ENCODE data around the gene ELOF1. TPM values are rescaled to one million over a fixed set of nuclear protein-coding genes. Genes with fewer than 3 reads are reported as not detected.
"Not testable (repeated sequence)": the region's sequence is repeated elsewhere in the genome, so short reads cannot be mapped to it uniquely, and the experiment has no call there.

The ELOF1 gene
- total RNA-seq, 1 experiment from 2014 or later = 36.5 TPM

- H3K4me1 Mint-ChIP-seq (ENCODE audit: low read depth, unreplicated experiment) = no peaks in the 10 kb centered on the region
- no peak overlapping the region for H3K27ac Mint-ChIP-seq (ENCODE audit: unreplicated experiment)
- H3K4me3 Mint-ChIP-seq (ENCODE audit: low read depth, unreplicated experiment) = no peak overlapping the region
- BruUV-seq (replicated peaks) = no TSS peak
- TF ChIP-seq CTCF (IDR thresholded peaks at IDR 0.05; ENCODE audit: unreplicated experiment) = no peak
- no peaks in the 10 kb centered on the region for H3K36me3 Mint-ChIP-seq (ENCODE audit: insufficient read depth, unreplicated experiment)
- no peaks in the 10 kb centered on the region for H3K27me3 Mint-ChIP-seq (ENCODE audit: unreplicated experiment)
- CTCF ChIA-PET = no interaction called here
- DNase-seq = no peak
- intact Hi-C loops (cut with micrococcal nuclease; ENCODE audit: unreplicated experiment) = no loop called here
- no peaks in the 10 kb centered on the region for H3K9me3 Mint-ChIP-seq (ENCODE audit: low read depth, unreplicated experiment)
These were observed 15.7 kb upstream of the ELOF1 start for GRCh38 chr19:11574689-11575088.

- H3K36me3 Mint-ChIP-seq (ENCODE audit: insufficient read depth, unreplicated experiment); H3K4me3 Mint-ChIP-seq (ENCODE audit: low read depth, unreplicated experiment); H3K27ac Mint-ChIP-seq (ENCODE audit: unreplicated experiment); BruUV-seq (replicated peaks); H3K9me3 Mint-ChIP-seq (ENCODE audit: low read depth, unreplicated experiment); CTCF ChIA-PET; intact Hi-C loops (cut with micrococcal nuclease; ENCODE audit: unreplicated experiment); H3K27me3 Mint-ChIP-seq (ENCODE audit: unreplicated experiment); DNase-seq; H3K4me1 Mint-ChIP-seq (ENCODE audit: low read depth, unreplicated experiment): not testable (repeated sequence)
These were observed 14.7 kb upstream of the ELOF1 start for GRCh38 chr19:11573763-11574162.

- H3K27me3 Mint-ChIP-seq (ENCODE audit: unreplicated experiment); H3K27ac Mint-ChIP-seq (ENCODE audit: unreplicated experiment); H3K4me1 Mint-ChIP-seq (ENCODE audit: low read depth, unreplicated experiment); H3K36me3 Mint-ChIP-seq (ENCODE audit: insufficient read depth, unreplicated experiment); intact Hi-C loops (cut with micrococcal nuclease; ENCODE audit: unreplicated experiment); H3K4me3 Mint-ChIP-seq (ENCODE audit: low read depth, unreplicated experiment); BruUV-seq (replicated peaks); DNase-seq; H3K9me3 Mint-ChIP-seq (ENCODE audit: low read depth, unreplicated experiment): not testable (repeated sequence)
- CTCF ChIA-PET = interaction anchor here (0.6 kb wide), 1 partner anchor 152 kb away, joined by 4 read pairs; no protein-coding TSS in a partner anchor
These were observed 14.3 kb upstream of the ELOF1 start for GRCh38 chr19:11573354-11573753.

- CTCF ChIA-PET = no interaction called here
- Mint-ChIP-seq H3K9me3 (ENCODE audit: low read depth, unreplicated experiment) (no peaks in the 10 kb centered on the region), H3K27ac (ENCODE audit: unreplicated experiment) (no peak overlapping the region), H3K4me1 (ENCODE audit: low read depth, unreplicated experiment) (no peaks in the 10 kb centered on the region), H3K4me3 (ENCODE audit: low read depth, unreplicated experiment) (no peak overlapping the region), H3K36me3 (ENCODE audit: insufficient read depth, unreplicated experiment) (no peaks in the 10 kb centered on the region), H3K27me3 (ENCODE audit: unreplicated experiment) (no peaks in the 10 kb centered on the region)
- no peak for TF ChIP-seq CTCF (IDR thresholded peaks at IDR 0.05; ENCODE audit: unreplicated experiment)
- no peak for DNase-seq
- BruUV-seq (replicated peaks) = no TSS peak
- intact Hi-C loops (cut with micrococcal nuclease; ENCODE audit: unreplicated experiment) = no loop called here
These were observed 11.0 kb upstream of the ELOF1 start for GRCh38 chr19:11570039-11570462.

DNA sequence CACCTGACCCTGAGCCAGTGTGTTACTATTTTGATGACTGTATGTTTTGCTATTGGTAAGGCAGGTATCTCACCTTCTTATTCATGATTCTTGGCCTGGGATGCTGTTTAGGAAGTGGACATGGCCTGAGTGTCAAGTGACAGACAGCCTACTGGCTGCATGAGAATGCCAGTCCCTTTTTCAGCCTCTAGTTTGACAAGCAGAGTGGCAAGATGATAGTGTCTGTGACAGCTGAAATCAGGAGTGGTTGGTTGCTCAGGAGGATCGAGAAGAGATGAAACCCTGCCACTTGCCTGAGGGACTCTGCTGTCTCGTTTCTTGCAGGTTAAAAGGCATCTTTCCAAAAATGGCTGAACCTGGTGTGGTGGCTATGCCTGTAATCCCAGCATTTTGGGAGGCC, 7.1 kb upstream of the ELOF1 start:
- CTCF ChIA-PET = no interaction called here
- no TSS peak for BruUV-seq (replicated peaks)
- no peaks in the 10 kb centered on the region for H3K27me3 Mint-ChIP-seq (ENCODE audit: unreplicated experiment)
- intact Hi-C loops (cut with micrococcal nuclease; ENCODE audit: unreplicated experiment) = no loop called here
- no peak overlapping the region for H3K4me3 Mint-ChIP-seq (ENCODE audit: low read depth, unreplicated experiment)
- DNase-seq = no peak
- no peaks in the 10 kb centered on the region for H3K9me3 Mint-ChIP-seq (ENCODE audit: low read depth, unreplicated experiment)
- H3K4me1 Mint-ChIP-seq (ENCODE audit: low read depth, unreplicated experiment) = no peaks in the 10 kb centered on the region
- H3K36me3 Mint-ChIP-seq (ENCODE audit: insufficient read depth, unreplicated experiment) = no peaks in the 10 kb centered on the region
- no peak overlapping the region for H3K27ac Mint-ChIP-seq (ENCODE audit: unreplicated experiment)
- no peak for TF ChIP-seq CTCF (IDR thresholded peaks at IDR 0.05; ENCODE audit: unreplicated experiment)

DNA sequence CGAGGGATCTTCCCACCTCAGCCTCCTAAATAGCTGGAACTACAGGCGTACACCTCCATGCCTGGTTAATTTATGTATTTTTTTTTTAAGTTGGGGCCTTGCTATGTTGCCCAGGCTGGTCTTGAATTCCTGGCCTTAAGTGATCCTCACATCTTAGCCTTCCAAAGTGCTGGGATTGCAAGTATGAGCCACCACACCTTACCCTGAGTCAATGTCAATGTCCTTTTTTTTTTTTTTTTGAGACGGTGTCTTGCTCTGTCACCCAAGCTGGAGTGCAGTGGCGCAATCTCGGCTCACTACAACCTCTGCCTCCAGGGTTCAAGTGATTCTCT, 6.6 kb upstream of the ELOF1 start:
- BruUV-seq (replicated peaks); DNase-seq; CTCF ChIA-PET: not testable (repeated sequence)

GRCh38 chr19:11564082-11564807, 5.2 kb upstream of the ELOF1 start:
- H3K4me3 Mint-ChIP-seq (ENCODE audit: low read depth, unreplicated experiment); CTCF ChIA-PET; H3K36me3 Mint-ChIP-seq (ENCODE audit: insufficient read depth, unreplicated experiment); intact Hi-C loops (cut with micrococcal nuclease; ENCODE audit: unreplicated experiment); H3K27me3 Mint-ChIP-seq (ENCODE audit: unreplicated experiment); H3K27ac Mint-ChIP-seq (ENCODE audit: unreplicated experiment); H3K4me1 Mint-ChIP-seq (ENCODE audit: low read depth, unreplicated experiment); DNase-seq; H3K9me3 Mint-ChIP-seq (ENCODE audit: low read depth, unreplicated experiment); BruUV-seq (replicated peaks): not testable (repeated sequence)

More for the DNA sequence above, 6.6 kb upstream of the ELOF1 start:
- H3K36me3 Mint-ChIP-seq (ENCODE audit: insufficient read depth, unreplicated experiment); H3K27ac Mint-ChIP-seq (ENCODE audit: unreplicated experiment); H3K9me3 Mint-ChIP-seq (ENCODE audit: low read depth, unreplicated experiment); H3K27me3 Mint-ChIP-seq (ENCODE audit: unreplicated experiment); H3K4me3 Mint-ChIP-seq (ENCODE audit: low read depth, unreplicated experiment); intact Hi-C loops (cut with micrococcal nuclease; ENCODE audit: unreplicated experiment); H3K4me1 Mint-ChIP-seq (ENCODE audit: low read depth, unreplicated experiment): not testable (repeated sequence)

All from Calu3 (cell line).